RCC 7860 (cell line): ENCODE data around the gene SRP14.
"Not testable (repeated sequence)": the region's sequence is repeated elsewhere in the genome, so short reads cannot be mapped to it uniquely, and the experiment has no call there.

Experiments used
- DNase-seq: peaks from one replicate; pipeline ENCODE4 v3.0.0-alpha.2; 2015; ENCODE audit warnings: low spot score
- FAIRE-seq: peaks from 2 replicates; lab custom pipeline; 2012; peaks lifted over from hg19 to GRCh38; lab: Jason Lieb, UNC

Gene SRP14

DNA sequence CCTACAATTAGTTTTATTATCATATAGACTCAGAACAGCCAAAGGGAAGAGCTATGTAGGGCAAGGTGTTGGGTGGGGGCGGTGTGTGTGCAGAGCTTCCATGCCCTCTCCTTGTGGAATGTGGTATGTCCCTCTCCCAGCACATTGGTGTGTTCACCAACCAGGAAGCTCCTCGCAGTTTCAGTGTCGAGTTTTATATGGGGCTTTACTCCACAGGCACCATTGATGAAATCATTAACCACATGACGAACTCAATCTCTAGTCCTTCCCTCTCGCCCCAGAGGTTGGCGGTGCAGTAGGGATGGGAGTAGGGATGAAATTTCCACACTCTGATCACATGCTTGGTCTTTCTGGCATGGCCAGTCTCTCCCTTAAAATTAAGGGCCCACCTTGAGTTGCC is 13.6 kb upstream of the SRP14 start:
- peak; percentile 83 for FAIRE-seq
- peak; percentile 82 for DNase-seq

DNA sequence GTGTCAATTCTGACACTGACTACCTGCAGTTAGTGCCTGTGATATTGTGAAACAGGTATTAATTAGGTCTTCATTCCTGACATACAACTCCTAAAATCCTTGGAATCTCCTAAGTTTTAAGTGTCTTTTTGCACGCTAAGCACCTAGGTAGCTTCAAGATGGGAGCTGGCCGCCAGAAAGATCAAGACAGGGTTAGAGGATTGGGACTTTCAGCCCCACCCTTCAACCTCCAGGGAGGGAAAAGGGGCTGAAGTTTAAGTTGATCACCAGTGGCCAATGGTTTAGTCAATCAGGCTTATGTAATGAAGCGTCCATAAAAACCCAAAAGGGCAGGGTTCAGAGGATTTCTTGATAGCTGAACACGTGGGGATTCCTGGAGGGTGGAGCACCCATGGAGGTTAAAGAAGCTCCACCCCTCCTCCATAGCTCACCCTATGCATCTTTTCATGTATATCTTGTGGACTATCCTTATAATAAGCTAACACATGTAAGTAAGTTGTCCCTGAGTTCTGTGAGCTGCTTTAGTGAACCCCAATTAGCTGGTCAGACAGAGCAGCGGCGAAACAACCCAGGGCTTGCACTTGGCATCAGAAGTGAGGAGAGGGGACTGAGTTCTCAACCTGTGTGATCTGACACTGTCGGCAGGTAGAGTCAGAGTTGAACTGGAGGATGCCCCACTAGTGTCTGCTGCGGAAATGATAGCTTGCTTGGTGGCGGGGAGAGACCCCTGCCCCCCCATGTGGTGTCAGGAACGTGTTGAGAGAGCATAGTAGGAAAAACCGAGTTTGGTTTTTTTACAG is 12.8 kb upstream of the SRP14 start:
- FAIRE-seq (no peak), DNase-seq (no peak)

DNA sequence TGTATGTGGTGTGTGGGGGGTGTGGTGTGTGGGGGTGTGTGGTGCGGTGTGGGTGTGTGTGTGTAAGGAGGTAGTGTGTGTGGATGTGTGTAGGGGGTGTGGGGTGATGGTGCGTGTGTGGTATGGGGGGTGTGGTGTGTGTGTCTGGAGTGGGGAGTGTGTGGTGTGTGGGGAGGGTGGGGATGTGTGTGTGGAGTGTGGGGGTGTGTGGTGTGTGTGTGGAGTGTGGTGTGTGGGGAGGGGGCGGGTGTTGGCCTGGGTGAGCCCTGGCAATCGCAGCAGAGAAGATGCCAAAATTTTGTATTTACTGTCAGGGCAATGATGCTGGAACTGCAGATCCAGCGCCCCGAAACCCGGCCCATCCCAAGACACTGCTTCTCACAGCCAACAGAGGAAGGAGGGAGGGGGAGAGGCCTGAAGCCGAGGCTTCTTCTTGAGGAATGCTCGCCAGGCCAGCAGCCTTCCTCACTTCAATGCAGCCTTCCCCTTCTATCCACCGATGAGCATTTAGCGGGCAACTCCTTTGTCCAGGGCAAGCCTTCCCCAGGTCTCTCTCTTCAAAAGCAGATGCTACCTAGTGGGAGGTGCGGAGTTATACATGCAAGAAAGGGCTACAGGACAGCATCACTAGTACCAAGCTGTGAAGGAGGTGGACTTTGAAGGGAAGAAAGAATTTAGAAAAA is 11.9 kb upstream of the SRP14 start:
- DNase-seq = no peak
- no peak for FAIRE-seq

DNA sequence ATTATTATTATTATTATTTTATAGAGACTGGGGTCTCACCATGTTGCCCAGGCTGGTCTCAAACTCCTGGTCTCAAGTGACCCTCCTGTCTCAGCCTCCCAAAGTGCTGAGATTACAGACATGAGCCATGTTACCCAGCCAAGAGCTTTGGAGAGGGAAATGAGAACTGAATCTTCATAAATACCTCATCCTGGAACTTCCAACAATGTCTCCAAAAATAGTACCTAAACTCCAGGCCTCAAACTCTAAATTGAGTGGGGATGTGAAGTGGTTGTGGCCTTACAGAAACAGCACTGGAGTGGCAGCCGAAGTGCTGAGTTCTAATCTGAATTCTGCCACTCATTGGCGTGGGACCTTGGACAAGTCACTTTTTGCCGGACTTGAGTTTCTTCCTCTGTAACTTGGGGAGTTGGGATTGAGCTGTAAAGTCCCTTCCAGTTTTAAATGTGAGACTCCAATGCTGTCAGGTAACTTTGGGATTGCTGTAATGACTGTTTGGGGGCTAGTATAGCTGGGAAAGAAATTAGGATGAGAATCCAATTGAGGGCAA is 10.0 kb upstream of the SRP14 start:
- DNase-seq = no peak
- no peak for FAIRE-seq

GRCh38 chr15:40048211-40048792 is 9.3 kb upstream of the SRP14 start:
- DNase-seq (no peak), FAIRE-seq (no peak)

DNA sequence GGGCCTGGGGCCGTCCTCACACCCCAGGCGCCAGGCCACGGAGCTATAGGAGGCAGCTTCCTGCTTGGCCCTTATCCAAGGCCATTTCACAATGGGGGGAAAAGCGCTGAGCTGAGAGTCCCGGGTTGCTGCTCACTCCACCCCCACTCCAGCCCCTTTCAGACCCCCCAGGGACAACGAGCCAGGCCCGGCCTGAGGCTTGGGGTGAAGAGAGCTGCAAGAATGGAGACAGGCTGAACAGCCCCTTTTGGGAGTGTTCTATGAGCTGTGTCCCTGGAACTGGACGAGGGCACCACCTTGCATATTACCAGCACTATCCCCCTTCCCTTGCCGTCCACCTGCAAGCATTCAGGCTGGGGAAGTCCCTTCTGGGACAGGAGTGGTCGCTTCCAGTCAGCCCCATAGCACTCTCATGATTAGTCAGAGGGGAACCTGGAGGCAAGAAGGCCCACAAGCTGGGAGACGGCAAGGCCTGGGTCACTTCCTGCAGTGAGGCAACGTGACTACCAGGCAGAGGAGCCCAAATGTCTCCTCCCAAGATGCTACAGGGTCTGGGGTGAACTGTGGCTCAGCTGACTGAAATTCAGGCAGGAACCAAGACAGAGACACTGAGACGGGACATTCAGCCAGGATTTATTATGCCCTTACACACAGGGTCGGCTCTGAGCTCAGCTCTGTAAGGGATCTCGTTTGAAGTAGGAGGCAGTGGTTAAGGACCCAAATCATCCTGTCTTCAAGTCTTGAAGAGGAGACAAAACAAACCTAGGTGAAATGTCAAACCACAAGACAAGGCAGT is 8.6 kb upstream of the SRP14 start:
- FAIRE-seq (no peak), DNase-seq (peak; percentile 80)

DNA sequence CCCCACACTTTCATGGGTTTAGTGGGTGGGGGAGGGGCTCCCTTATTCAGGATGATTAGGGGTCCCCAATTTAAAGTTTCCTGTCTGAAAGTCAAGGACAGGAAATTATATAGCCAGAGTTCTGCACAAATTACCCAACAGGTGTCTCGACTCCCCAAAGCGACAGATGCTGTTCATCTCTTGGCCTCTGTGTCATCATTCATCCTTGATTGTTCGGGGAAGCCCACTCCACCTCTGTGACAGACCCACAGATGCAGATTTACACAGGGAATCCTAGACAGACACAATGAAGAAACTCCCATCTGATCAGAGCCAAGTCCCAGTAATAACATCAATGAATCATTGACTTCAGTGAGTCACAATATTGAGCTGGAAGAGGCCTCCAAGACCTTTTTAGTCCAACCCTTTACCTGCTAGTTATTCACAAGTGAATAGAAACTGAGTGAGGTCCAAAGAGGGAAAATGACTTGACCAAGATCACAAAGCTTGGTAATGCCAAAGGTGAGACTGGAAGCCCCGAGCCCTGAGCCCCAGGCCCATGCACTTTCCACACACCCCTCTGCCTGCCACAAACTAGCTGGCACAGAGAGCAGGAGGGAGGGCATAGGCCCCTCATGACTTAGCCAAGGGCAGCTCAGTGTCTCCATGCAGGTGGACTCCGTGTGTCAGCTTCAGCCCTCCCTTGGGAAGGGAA is 7.9 kb upstream of the SRP14 start:
- peak; percentile 79 for DNase-seq
- peak; percentile 85 for FAIRE-seq

DNA sequence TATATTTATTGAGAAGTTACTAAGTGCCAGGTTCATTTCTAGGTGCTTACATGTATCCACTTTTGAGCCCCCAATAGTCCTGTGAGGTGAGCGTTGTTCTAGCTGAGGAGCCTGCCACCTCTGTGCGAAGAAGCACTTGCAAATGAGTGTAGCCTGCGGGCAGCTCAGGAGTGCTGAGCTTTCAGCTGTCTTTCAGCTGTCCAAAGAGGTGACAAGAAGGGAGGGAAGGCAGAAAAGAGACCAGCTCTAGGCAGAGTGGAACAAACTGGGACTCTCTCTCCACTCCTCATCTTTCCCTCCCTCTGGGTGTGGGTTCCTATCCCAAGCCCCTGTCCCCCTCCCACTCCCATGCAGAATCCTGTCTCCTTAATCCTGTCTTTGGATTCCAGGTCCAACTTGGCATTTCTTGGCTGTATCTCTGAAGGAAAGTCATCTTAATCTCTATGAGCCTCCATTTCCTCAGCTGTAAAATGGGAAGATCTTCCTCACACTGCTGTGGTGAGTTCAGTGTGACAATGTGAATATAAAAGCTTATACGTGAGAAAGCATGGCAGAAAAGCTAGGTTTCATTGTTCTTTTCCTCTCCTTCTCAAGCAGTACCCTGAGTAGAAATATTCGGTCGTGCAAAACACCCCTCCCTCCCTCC is 6.7 kb upstream of the SRP14 start:
- DNase-seq = no peak
- FAIRE-seq = no peak

DNA sequence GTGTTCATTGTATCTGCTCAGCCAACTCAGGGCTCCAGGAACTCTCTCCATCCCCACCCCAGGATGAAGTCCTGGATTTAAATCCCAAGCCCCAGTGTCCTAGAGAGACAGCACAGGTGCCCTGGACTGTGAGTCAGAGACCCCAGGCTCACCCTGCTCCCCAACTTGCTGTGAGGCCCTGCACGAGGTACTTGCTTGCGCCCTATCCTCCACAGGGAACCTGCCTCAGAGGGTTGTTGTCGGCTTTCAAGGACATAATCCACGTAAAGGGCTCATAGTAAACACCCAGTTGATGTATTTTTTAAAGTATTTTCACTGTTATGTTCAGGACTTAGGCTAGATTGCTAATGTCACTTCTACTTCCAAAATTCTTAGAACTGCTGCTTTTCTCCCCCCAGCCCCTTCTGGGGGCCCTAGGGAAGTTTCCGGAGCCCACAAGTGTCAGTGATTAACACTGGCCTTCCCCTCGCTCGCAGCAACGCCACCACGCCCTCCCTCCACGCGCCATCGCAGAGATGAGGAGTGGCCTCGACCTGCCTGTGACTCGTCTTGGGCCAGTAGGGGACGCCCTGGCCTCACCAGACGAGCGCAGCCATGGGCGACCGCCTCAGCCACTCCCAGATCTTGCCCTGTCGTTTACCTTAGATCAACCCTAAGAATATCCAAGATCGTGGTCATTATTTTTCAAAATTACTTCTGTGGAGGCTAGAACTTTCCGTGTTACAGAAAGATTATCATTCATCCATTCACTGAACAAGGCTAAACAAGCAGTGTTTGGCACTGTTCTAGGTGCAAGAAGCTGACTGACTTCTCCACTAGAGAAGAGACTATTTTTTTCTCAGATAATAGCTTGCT is 6.0 kb upstream of the SRP14 start:
- no peak for FAIRE-seq
- peak; percentile 54 for DNase-seq

DNA sequence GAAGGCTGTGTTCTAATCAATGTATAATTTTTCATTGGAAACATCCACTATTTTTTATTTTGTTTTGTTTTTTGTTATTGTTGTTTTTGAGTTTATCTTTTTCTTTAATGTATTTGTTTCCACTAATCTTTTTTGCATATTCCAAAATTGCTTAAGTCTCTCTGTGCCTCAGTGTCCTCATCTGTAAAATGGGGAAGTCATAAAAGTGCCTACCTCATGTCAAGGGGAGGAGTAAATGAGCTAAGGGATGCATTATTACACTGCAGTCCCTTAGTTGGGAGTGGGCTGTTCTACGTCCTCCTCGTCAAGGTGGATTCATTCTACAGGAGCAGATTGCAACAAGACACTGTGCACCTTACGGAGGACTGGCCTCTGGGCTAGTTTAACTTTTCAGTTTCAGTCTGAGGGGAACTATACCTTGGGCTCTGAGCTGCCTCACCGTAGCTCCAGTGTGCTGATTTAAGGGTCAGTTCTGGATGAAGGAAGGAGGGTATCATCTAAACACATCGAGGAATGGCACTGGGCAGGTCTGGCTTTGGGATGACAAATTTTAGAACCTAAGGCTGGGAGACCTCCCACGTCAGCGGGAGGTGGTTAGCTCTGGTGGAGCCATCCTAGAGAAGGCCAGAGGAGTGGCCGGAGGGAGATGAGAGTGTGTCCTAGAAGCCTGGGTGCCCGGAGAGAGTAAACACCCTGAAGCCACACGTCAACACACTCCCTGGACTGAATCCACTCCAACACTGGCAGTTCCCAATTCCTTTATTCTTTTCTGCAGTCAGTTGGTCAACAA is 5.1 kb upstream of the SRP14 start:
- FAIRE-seq (no peak), DNase-seq (no peak)

DNA sequence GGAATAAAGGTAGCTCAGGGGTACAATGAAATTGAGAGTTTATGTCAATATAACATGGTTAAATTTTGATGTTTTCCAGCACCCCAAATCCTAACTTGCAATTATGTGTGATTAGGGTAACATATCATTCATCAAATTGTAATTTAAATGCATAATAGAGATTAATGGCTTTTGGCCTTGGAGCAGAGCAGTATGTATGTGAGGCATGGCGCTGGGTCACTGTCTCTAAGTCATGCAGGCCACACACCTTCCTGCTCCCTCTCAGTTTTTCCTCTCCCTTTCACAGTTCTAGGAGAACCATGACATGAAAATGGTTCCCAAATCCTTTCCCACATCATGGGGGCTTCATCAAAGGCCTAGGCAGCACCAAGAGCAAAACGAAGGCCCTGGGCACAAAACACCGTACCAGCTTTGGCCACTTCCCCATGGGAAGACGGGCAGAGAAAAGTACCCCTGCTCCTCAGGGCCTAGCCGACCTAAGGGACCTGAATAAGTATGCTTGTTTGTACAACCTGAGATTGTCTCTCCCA is 3.9 kb upstream of the SRP14 start:
- DNase-seq (no peak), FAIRE-seq (no peak)

GRCh38 chr15:40040770-40041169 is 1.8 kb upstream of the SRP14 start:
- FAIRE-seq (no peak), DNase-seq (no peak)

DNA sequence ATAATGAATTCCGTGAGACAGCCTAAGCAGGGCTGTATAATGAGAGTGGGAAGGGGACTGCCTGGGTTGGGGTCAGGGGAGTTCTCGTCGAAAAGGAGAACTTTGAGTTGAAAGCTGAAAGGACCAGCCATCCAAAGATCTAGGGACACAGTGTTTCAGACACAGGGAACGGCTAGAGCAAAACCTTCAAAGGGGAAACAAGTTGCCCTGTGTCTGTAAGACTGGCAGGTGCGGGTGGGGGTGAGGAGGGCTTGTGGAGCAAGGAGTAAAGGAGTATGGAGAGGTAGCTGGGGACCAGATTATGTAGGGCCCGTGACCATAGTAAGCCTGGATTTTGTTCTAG is 1.3 kb upstream of the SRP14 start:
- DNase-seq = no peak

DNA sequence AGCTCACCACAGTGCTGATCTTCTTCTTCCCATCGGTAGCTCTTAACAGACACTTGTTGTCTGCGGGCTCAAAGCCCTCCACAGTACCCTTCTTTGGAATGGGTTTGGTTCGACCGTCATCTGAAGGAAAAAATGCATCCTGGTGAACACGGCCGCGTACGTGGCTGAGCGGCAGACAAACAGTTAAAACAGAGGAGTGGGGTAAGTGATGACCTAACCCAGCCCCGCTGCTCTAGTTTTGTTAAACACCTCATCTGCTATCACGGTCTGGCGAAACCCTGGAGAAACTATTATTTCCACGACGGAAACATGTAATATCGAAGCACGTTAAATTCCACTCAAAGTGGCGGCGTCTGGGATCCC is 725 bp downstream of the SRP14 start:
- FAIRE-seq = no peak
- no peak for DNase-seq

More for the DNA sequence above, 1.3 kb upstream of the SRP14 start:
- FAIRE-seq = no peak

GRCh38 chr15:40037721-40038120 is 1.3 kb downstream of the SRP14 start:
- DNase-seq = no peak
- no peak for FAIRE-seq

DNA sequence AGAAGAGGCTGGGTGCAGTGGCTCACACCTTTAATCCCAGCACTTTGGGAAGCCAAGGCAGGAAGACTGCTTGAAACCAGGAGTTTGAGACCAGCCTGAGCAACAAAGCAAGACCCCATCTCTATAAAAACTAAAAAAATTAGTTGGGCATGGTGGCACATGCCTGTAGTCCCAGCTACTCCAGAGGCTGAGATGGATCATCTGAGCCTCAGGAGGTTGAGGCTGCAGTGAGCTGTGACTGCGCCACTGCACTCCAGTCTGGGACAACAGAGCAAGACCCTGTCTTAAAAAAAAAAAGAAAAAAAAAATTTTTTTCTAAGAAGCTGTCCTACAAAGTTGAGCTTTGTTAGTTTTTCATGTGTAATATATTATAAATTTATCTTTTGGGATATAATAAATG is 3.8 kb downstream of the SRP14 start:
- FAIRE-seq, DNase-seq: not testable (repeated sequence)

DNA sequence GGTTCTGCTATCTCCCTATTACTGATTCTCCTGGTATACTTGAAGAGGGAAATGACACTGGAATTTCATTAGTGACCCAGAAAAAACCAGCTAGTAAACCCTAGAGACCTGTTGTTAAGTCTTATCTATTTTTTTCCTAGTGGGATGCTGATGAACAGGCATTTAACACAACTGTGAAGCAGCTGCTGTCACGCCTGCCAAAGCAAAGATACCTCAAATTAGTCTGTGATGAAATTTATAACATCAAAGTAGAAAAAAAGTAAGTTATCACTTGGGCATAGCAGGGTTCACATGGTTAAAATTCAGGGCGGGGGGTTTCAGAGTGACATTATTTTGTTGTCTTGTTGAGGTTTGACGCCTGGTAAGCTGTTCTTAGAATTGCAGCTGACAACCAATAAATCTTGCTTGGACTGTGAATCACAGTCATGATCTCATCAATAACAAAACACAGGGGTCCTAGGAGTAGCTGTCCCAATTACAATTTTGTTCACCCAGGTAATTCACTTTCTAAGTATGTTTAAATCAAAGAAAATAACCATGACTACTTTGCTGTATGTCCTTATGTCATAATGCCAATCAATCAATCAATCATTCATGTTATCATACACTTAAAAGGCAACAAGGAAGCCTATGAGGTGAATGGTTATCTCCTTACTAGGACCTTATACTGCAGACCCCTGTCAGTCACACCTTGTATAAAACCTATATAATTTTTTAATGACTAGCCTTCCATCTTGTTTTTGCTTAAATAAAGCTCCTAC is 4.6 kb downstream of the SRP14 start:
- DNase-seq = no peak
- FAIRE-seq = no peak
